Measurements from ENCODE around the gene CELSR1. TPM values are rescaled to one million over a fixed set of nuclear protein-coding genes. Genes with fewer than 3 reads are reported as not detected.
"Not testable (repeated sequence)": the region's sequence is repeated elsewhere in the genome, so short reads cannot be mapped to it uniquely, and the experiment has no call there.

The CELSR1 gene
- polyA plus RNA-seq, 1 donor: 2.4 TPM

DNA sequence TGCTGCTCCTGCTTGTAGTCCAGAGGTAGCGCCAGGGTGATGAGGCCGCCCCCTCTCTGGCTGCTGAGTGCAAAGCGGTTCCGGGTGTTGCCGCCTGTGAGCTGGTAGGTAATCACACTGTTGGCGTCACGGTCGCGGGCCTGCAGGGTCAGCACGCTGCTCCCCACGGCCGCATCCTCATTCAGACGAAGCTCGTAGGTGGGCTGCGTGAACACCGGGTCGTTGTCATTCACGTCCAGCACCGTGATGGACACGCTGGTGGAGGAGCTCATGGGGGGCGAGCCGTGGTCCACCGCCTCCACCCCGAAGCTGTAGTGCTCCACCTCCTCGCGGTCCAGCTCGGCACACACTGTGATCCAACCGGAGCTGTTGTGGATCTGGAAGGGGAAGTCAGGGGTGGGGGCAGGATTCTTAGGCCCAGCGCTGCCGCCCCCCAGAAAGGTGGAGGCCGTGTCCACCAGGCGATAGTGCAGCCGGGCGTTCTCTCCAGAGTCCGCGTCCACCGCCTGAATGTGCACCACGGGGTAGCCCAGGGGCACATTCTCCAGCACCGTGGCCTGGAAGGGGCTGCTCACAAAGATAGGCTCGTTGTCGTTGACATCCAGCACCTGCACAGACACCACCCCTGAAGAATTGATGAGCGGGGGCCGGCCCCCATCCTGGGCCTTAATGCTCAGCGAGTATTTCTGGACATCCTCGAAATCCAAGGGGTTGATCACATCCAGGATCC, 2.4 kb downstream of the CELSR1 start:
- no peak for DNase-seq (ENCODE audit: low read depth)

- no peak for DNase-seq (ENCODE audit: low read depth)
Measured at GRCh38 chr22:46534177-46534776, 3.1 kb downstream of the CELSR1 start.

GRCh38 chr22:46533070-46533833, 4.2 kb downstream of the CELSR1 start:
- DNase-seq (ENCODE audit: low read depth): no peak

DNA sequence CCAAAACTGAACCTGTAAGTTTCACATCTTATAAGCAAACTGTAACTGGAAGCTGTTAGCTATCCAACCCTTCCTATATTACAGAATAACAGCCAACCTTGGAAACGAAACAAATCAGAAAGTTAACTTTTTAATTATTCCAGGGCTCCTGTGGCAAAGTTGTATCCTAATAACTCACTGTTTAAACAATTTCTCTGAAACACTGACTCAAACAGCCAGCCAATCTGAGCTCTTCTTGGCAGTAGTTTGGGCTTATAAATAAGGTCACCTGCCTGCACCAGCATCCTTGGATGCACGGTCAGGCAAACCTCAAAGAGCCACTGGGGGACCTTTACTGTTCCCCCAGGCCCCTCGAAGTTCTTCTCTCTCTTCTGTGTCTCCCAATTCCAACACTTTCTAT, 5.0 kb downstream of the CELSR1 start:
- no peak for DNase-seq (ENCODE audit: low read depth)

DNA sequence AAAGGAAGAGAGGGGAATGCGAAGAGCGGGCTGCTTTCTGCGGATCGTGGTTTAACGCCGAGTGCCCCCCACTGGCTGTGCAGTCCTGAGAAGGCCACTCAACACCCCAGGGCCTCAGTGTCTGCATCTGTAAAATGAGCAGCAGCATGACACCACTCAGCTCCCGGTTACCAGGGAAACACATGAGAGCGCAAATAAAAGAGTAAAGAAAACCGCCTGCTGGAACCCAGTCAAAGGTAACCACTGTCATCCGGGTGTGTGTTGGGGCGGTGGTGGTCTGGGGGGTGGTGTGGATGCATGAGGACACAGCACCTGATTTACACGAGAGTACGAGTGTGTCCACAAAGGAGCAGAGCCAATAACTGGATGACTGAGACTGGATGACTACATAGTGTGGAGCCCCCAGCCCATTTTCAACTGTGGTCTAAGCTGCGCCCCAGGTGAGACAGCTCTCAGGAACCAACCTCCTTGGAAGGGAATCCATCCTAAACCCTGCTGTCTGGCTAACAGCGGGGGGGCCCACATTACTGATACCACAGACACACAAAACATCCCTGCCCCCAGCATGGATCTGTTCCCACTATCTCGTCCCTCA, 5.7 kb downstream of the CELSR1 start:
- DNase-seq (ENCODE audit: low read depth): no peak

DNA sequence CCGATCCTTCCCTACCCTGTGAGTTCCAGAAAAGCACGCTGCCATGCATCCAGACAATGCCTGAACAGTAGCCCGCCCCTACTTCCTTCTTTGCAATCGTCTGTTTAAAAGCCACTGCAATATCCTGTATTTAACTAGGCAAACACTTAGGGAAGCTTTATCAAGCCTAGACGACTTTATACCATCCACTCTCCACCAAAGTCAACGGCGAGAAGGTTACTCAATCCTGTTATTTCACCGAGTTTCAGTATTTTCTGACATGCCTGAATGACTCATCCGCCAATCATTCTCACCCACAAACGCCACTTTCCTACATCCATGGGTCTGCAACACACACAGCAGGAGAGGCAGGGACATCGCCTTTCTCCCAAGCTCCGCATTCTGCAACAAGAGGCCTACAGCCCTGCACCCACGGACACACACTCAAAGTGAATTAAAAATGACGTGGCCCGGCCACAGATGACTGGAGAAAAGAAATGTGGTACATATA, 9.3 kb downstream of the CELSR1 start:
- no peak for DNase-seq (ENCODE audit: low read depth)

DNA sequence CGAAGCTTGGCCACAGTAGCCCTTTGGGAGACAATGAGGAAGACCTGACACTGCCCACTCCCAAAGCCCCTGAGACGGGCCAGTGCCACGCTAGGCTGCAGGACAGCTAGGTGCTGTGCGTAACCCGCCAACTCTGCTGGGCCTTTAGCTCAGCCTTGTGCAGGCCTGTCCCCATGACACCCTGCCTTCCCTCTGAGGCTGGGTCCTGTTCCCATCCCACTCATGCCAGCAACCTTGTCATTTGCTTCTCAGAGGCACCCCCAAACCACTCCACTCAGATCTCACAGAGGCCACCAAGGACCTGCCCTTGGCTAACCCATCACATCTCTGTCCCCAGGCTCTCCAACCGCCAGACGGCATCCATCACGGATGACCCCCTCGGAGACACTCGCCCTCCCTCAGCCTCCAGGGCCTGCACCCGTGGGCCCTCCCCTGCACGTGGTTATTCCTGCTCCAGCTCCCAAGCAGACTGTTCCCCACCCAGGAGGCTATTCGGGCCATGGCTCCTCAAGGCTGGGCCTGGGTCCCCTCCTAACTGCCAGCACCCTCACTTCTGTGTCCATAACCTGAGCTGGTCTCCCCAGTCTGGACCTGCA, 11.1 kb downstream of the CELSR1 start:
- DNase-seq (ENCODE audit: low read depth): no peak

DNA sequence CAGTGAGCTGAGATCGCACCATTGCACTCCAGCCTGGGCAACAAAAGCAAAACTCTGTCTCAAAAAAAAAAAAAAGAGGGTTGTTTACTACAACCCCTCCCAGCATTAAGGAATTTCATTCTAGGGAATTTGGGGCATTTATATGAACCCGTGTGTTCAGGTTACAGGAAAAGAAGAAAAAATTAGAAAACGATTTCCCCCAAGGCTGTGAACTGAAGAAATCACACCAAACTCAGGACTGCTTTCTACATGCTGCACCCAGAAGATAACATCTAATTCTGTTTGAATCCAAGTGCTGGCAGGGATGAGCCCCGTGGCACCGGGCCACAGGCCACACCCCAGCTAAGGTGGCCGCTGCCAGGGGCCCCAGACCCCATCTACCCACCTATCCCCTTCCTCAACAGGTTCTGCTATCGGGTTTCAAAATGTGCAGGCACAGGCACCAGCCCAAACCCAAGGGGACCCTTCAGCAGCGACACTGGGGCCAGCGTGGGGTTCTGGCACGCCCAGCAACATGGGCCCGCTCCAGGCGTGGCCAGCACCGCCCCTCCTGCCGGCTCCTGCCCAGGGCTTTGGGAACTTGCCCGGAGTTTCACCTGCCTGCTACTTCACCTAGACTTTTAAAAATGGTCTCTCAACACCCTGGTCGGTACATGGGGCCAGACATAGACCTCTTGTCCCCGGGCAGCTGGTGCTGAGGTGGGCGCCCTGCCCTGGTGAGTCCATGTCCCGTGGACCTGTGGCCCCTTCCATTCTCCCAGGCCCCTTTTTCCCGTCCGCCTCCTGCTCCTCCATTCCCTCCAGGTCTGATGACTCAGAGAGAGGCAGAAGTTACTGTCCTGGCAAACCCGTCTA, 11.8 kb downstream of the CELSR1 start:
- DNase-seq (ENCODE audit: low read depth): no peak

DNA sequence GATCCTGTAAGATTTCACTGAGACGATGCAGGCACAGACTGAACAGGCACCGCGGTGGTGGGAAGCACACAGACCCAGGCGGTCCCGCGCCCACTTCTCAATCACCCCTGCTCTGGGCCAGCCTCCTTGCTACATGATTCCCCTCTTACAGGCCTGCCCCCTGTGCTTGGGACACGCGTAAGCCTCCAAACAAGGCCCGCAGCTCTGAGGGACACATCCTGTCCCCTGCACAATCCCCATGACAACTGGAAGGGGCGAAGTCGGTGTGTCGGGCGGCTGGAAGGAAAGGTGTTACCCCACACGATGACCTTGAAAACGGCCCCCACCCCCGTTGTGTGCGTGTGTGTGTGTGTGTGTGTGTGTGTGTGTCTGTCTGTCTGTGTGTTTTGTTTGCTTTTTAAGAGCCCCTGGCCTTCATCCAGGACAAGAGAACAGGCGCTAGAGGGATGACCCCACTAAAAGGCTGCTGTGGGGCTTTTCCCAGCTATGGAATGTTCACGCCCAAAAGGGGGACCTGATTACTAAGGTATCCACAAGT, 13.1 kb downstream of the CELSR1 start:
- DNase-seq (ENCODE audit: low read depth): no peak

- DNase-seq (ENCODE audit: low read depth): no peak
Measured at GRCh38 chr22:46522797-46523196, 14.6 kb downstream of the CELSR1 start.

DNA sequence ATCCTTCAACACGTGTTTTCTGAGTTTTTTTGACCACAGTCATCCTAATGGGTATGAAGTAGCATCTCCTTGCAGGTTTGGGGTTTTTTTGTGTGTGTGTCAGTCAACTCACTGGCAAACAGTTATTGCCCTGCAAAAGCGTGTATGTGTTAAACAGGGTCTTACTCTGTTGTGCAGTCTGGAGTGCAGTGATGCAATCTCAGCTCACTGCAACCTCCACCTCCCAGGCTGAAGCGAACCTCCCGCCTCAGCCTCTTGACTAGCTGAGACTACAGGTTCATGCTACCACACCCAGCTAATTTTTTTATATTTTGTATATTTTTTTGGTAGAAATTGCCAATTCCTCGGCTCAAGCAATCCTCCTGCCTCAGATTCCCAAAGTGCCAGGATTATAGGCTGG, 15.4 kb downstream of the CELSR1 start:
- no peak for DNase-seq (ENCODE audit: low read depth)

DNA sequence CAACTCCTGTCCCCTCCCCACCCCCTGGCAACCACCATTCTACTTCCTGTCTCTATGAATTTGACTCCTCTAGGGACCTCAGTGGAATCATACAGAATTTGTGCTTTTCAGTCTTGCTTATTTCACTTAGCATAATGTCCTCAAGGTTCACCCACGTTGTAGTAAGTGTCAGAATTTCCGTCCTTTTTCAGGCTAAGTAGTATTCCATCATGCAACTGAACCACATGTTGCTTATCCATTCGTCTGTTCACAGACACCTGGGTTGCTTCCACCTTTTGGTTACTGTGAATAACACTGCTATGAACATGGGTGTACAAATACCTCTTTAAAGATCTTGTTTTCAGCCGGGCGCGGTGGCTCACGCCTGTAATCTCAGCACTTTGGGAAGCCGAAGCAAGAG, 16.5 kb downstream of the CELSR1 start:
- DNase-seq (ENCODE audit: low read depth): no peak

GRCh38 chr22:46519377-46519776, 18.0 kb downstream of the CELSR1 start:
- no peak for DNase-seq (ENCODE audit: low read depth)

GRCh38 chr22:46518542-46519325, 18.7 kb downstream of the CELSR1 start:
- DNase-seq (ENCODE audit: low read depth): no peak

- no peak for DNase-seq (ENCODE audit: low read depth)
Measured at GRCh38 chr22:46518038-46518437, 19.4 kb downstream of the CELSR1 start.

GRCh38 chr22:46517255-46517761, 20.1 kb downstream of the CELSR1 start:
- DNase-seq (ENCODE audit: low read depth): no peak

DNA sequence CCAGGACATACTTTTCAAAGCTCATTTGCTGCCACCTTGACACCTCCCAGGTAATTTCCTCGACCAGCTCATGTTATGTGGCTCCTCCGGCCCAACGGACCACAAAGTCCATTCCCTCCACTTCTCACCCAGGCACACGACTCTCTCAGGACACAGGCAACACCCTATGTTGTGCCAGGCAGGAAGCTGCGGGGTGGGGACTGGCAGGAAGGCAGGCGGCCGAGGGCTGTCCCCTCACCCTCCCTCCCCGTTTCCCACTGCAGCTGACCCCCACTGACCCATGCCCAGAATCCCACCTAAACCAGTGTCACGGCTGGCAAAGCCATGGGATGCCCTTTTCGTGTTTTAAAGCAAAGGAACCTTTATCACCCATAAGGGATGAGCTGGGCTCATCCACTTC, 20.8 kb downstream of the CELSR1 start:
- no peak for DNase-seq (ENCODE audit: low read depth)

- not testable (repeated sequence) for DNase-seq (ENCODE audit: low read depth)
Measured at GRCh38 chr22:46516112-46516487, 21.3 kb downstream of the CELSR1 start.

DNA sequence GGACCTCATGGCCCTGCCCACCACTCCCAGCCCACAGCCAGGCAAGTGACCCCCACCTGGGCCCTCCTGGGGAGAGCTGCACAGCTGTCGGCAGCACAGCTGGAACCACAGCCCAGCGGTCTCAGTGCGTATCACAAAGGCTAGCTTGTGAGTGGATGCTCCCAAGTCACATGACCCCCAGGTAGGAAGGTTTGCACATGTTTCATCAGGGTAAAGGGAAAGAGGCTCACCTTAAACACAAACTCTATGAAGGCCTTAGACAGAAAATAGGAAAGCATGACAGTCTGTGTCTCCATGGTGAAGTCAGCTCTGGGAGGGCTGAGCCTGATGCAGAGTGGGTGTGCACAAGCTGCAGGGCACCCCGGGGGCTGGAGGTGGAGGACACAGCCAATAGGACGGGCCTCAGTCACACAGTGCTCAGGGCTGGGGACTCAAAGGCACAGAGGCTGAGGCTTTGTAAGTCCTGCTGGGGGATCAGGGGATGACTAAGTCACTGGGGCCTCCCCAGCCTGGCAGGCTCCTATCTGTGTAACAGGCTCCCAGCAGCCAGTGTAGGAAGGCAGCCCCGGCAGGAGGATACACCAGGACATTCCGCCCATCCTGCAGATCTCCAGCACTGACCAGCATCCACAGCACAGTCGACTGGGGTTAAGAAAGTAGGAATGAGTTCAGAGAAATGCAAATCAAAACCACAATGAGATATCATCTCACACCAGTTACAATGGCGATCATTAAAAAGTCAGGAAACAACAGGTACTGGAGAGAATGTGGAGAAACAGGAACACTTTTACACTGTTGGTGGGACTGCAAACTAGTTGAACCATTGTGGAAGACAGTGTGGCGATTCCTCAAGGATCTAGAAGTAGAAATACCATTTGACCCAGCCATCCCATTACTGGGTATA, 22.0 kb downstream of the CELSR1 start:
- no peak for DNase-seq (ENCODE audit: low read depth)
